ENCODE measurements around the gene DYNC1LI2. TPM values are rescaled to one million over a fixed set of nuclear protein-coding genes. Genes with fewer than 3 reads are reported as not detected.

DYNC1LI2 gene
- total and polyA plus RNA-seq, 9 of the 15 experiments (the other 6 are each of a cell fraction or from before 2014, with no cell fraction given): 5.1 to 48.9 (median 38.2) TPM

GRCh38 chr16:66691234-66691633, 60.2 kb downstream of the DYNC1LI2 start:
- peaks cover 38% of the 10 kb centered on the region for H3K79me2 ChIP-seq (ENCODE audit: control insufficient read depth, insufficient read depth, low read length)
- ChIA-PET POLR2A (interaction anchor here (0.6 to 1.1 kb wide), 4 partner anchors 52 to 76 kb away, joined by 3 to 4 read pairs (median 3); no protein-coding TSS in a partner anchor), CTCF (ENCODE audit: low intra/inter-chr PET ratio) (no interaction called here)
- H3K36me3 ChIP-seq (ENCODE audit: control insufficient read depth, insufficient read depth, low read length): peaks cover 5% of the 10 kb centered on the region; the same call in 1 of the 3 replicates
- H3K9me1 ChIP-seq (ENCODE audit: control insufficient read depth, insufficient read depth, low read length): no peaks in the 10 kb centered on the region
- H4K20me1 ChIP-seq (replicated peaks; ENCODE audit: control insufficient read depth, insufficient read depth, low read length): peaks cover 9% of the 10 kb centered on the region; the same call in 1 of the 2 replicates
- H2AFZ ChIP-seq (ENCODE audit: low read depth, low read length): no peak overlapping the region
- no peak overlapping the region for H3K4me3 ChIP-seq
- no peak overlapping the region for H3K4me2 ChIP-seq (ENCODE audit: insufficient read depth, low read length)
- no peak for FAIRE-seq
- no TSS peak for BruUV-seq (replicated peaks)
- no peaks in the 10 kb centered on the region for H3K27me3 ChIP-seq (ENCODE audit: control insufficient read depth in 2 of 2, insufficient read depth in 2 of 2, low read length in 2 of 2)
- no peaks in the 10 kb centered on the region for H3K9me3 ChIP-seq (replicated peaks; ENCODE audit: control insufficient read depth, insufficient read depth, low read depth, low read length)
- WGBS (ENCODE audit: insufficient coverage, low coverage, missing lambda C conversion rate): 40% methylated on average over 6 of the region's 6 CpGs
- H3K27ac ChIP-seq (ENCODE audit: extremely low read depth, low read depth, low read length): no peak overlapping the region
- intact Hi-C loops (cut with micrococcal nuclease) (loop anchor here (5.0 kb wide), 1 partner anchor 84 kb away; no protein-coding TSS in a partner anchor), in situ Hi-C loops (cut with MboI) (no loop called here)
- H3K4me1 ChIP-seq (replicated peaks in 1 of 2; ENCODE audit: control insufficient read depth in 2 of 2, insufficient read depth in 2 of 2, low read length in 2 of 2): peaks cover 20 to 22% of the 10 kb centered on the region in 2 experiments
- no peak for ATAC-seq
- DNase-seq (ENCODE audit: extremely low read depth in 1 of 4, low spot score in 3 of 4): no peak
- H3K9ac ChIP-seq (ENCODE audit: insufficient read depth in 1 of 2, low read depth in 2 of 2, low read length in 2 of 2): no peak overlapping the region
- 0 out of 4 replicates have a peak, but pooled peaks of 1 of the 2 experiments have one; percentile 40 for TF ChIP-seq RCOR1 (IDR thresholded peaks at IDR 0.05; ENCODE audit: borderline replicate concordance in 1 of 2, low read depth in 2 of 2, low read length in 2 of 2)
- TF ChIP-seq ZNF639 (CRISPR knock-in tag; conservative IDR thresholded peaks at IDR 0.05 in 1 of 2, IDR thresholded peaks at IDR 0.05 in 1 of 2): no peak
- no peak for TF ChIP-seq POLR2H (tag; IDR thresholded peaks at IDR 0.05; ENCODE audit: low read depth)
- no peak for TF ChIP-seq KLF16 (IDR thresholded peaks at IDR 0.05)
- TF ChIP-seq JUN (IDR thresholded peaks at IDR 0.05; ENCODE audit: borderline replicate concordance, low read depth, low read length): 0 out of 2 replicates have a peak, but pooled peaks have one; percentile 16
- no peak for TF ChIP-seq JUN (CRISPR knock-in tag; IDR thresholded peaks at IDR 0.05; ENCODE audit: borderline replicate concordance)
- no peak for TF ChIP-seq CEBPB (tag; IDR thresholded peaks at IDR 0.05)
- TF ChIP-seq KDM1A (IDR thresholded peaks at IDR 0.05): peak; percentile 46 to 57
- TF ChIP-seq MGA (IDR thresholded peaks at IDR 0.05): no peak

Data from K562 (cell line).